CD4-positive, alpha-beta T cell (primary cell): ENCODE measurements around the gene FLNC. TPM values are rescaled to one million over a fixed set of nuclear protein-coding genes. Genes with fewer than 3 reads are reported as not detected.

Experiments
- ATAC-seq: fragments of 200-7000 bp; cut with Tn5 transposase; one replicate; pipeline ENCODE4 v1.10.0; 2022; ENCODE audit warnings: mild to moderate bottlenecking; ENCODE audit not compliant: poor library complexity
- CTCF ChIA-PET: fragments of 350-600 bp; sonication (Branson Sonifier 250); formaldehyde crosslinking; loops from one replicate; lab custom pipeline; 2021; ENCODE audit warnings: antibody characterized with exemption, inconsistent platforms; lab: Charles Lee
- POLR2A ChIA-PET: fragments of 350-600 bp; sonication (Branson Sonifier 250); formaldehyde crosslinking; loops from one replicate; lab custom pipeline; 2021; ENCODE audit warnings: antibody characterized with exemption, inconsistent platforms; lab: Charles Lee
- DNase-seq, 14 experiments: peaks; one replicate each; pipeline ENCODE4 v3.0.0-alpha.2; 2013 to 2020; ENCODE audit warnings: mixed read lengths in 2 of 14
- H3K27ac ChIP-seq, 2 donors: one replicate each; pipeline versions ENCODE4 v1.5.1 to v1.7.0; 2013; ENCODE audit warnings: low read length in 2 of 2, low read depth in 1 of 2, mild to moderate bottlenecking in 1 of 2
- H3K27me3 ChIP-seq, 2 experiments: 1 replicate in 1 of 2; 2 replicates in 1 of 2; pipeline versions ENCODE4 v1.6.1 to v1.7.0; 2013; ENCODE audit warnings: low read length in 2 of 2, control low read depth in 1 of 2, mild to moderate bottlenecking in 1 of 2, moderate library complexity in 1 of 2; ENCODE audit not compliant: insufficient read depth in 2 of 2, control insufficient read depth in 1 of 2
- H3K36me3 ChIP-seq: one replicate; pipeline ENCODE4 v1.6.1; 2013; ENCODE audit warnings: low read length, control low read depth; ENCODE audit not compliant: insufficient read depth
- H3K4me1 ChIP-seq: one replicate; pipeline ENCODE4 v1.6.1; 2013; ENCODE audit warnings: low read length, control low read depth; ENCODE audit not compliant: insufficient read depth
- H3K4me3 ChIP-seq: one replicate; pipeline ENCODE4 v1.5.1; 2013; ENCODE audit warnings: mild to moderate bottlenecking, low read length, moderate library complexity
- H3K9me3 ChIP-seq, 2 experiments: 1 replicate in 1 of 2; 2 replicates in 1 of 2; pipeline versions ENCODE4 v1.6.1 to v1.7.0; 2013; ENCODE audit warnings: low read length in 2 of 2, mild to moderate bottlenecking in 2 of 2, control low read depth in 1 of 2, moderate library complexity in 1 of 2; ENCODE audit not compliant: control insufficient read depth in 1 of 2, insufficient read depth in 1 of 2
- H3K27ac Mint-ChIP-seq: one replicate; pipeline ENCODE4 v1.8.0; 2020; ENCODE audit warnings: mixed read lengths
- H3K27me3 Mint-ChIP-seq: one replicate; pipeline ENCODE4 v1.8.0; 2021; ENCODE audit warnings: mixed read lengths
- H3K36me3 Mint-ChIP-seq: one replicate; pipeline ENCODE4 v1.8.0; 2021; ENCODE audit warnings: low read depth, mixed read lengths
- H3K4me1 Mint-ChIP-seq: one replicate; pipeline ENCODE4 v1.8.0; 2021; ENCODE audit warnings: low read depth, mixed read lengths
- H3K4me3 Mint-ChIP-seq: one replicate; pipeline ENCODE4 v1.8.0; 2020; ENCODE audit warnings: mild to moderate bottlenecking, mixed read lengths
- H3K9me3 Mint-ChIP-seq: one replicate; pipeline ENCODE4 v1.8.0; 2020; ENCODE audit warnings: mixed read lengths
- intact Hi-C, 2 experiments: fragments of 100-400 bp; cut with DNase I in 1 of 2; cut with micrococcal nuclease in 1 of 2; formaldehyde crosslinking; loops; one replicate each; pipeline versions ENCODE4 v1.15.1 to v1.9.0; 2023 to 2025; cut with DNase I, micrococcal nuclease
- total RNA-seq, 174 experiments: library from RNA in 2 of 174; stranded (reverse) in 2 of 174; gene quantifications; one replicate each; pipeline ENCODE4 v1.2.3 and lab custom pipeline; 2021 to 2026
- TF ChIP-seq, protein P1 (sequence below): fragments of 200-600 bp; IDR thresholded peaks from one replicate; pipeline ENCODE4 v1.8.0; 2022; ENCODE audit warnings: antibody characterized with exemption, mild to moderate bottlenecking

FLNC gene
- total RNA-seq, 2 experiments from 2014 or later, result 0.06 to 0.08 TPM

DNA sequence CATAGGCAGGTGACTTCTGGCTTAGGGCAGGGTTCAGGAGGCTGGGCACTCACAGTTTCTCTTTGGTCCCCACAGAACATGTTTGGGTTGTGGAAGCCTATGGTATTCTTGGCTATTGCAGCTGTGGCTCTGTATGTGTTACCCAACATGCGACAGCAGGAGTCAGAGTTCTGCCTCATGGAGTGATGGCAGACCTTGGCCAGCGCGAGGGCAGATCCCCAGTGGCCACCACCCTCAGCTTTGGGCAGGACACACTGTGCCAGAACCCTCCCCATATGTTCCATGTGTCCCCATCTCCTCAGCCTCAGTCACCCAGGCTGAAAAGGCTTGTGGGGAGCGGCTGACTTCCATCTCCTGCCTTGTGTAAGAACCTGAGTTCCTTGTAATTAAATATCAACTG is 8.5 kb upstream of the FLNC start:
- peaks cover 0 to under 1% of the 10 kb centered on the region in 2 experiments for H3K27me3 ChIP-seq
- H3K36me3 ChIP-seq, result no peaks in the 10 kb centered on the region
- no peak overlapping the region for H3K4me3 ChIP-seq
- no peak for DNase-seq
- ATAC-seq, result no peak
- TF ChIP-seq, protein P1, sequence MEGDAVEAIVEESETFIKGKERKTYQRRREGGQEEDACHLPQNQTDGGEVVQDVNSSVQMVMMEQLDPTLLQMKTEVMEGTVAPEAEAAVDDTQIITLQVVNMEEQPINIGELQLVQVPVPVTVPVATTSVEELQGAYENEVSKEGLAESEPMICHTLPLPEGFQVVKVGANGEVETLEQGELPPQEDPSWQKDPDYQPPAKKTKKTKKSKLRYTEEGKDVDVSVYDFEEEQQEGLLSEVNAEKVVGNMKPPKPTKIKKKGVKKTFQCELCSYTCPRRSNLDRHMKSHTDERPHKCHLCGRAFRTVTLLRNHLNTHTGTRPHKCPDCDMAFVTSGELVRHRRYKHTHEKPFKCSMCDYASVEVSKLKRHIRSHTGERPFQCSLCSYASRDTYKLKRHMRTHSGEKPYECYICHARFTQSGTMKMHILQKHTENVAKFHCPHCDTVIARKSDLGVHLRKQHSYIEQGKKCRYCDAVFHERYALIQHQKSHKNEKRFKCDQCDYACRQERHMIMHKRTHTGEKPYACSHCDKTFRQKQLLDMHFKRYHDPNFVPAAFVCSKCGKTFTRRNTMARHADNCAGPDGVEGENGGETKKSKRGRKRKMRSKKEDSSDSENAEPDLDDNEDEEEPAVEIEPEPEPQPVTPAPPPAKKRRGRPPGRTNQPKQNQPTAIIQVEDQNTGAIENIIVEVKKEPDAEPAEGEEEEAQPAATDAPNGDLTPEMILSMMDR, result no peak
- peaks cover 26% of the 10 kb centered on the region for H3K27me3 Mint-ChIP-seq
- H3K4me1 ChIP-seq, result no peaks in the 10 kb centered on the region
- no peaks in the 10 kb centered on the region for H3K9me3 Mint-ChIP-seq
- no peaks in the 10 kb centered on the region for H3K9me3 ChIP-seq
- CTCF ChIA-PET, result no interaction called here
- POLR2A ChIA-PET, result no interaction called here
- H3K4me3 Mint-ChIP-seq, result no peak overlapping the region
- intact Hi-C loops, result no loop called here
- no peak overlapping the region for H3K27ac Mint-ChIP-seq
- no peak overlapping the region for H3K27ac ChIP-seq
- H3K4me1 Mint-ChIP-seq, result peaks cover 10% of the 10 kb centered on the region
- H3K36me3 Mint-ChIP-seq, result no peaks in the 10 kb centered on the region

DNA sequence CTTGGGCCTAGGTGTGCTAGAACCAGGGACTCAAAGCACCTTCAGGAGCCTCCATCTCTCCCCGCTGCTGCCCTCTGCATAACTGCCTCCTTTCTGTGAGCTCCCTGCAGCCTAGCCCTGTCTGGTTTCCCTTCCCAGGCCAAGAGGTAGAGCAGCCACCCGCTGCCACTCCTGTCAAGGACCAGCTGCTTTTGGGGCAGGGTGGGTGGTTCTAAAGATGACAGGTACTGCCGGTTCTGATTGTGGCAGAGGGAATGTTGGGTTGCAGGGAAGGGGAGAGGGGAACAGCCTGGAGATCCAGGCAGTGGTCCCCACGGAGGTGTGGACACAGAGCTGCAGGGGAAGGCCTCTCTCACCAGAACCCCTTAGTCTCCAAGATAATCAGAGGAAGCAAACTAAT is 3.7 kb upstream of the FLNC start:
- H3K27ac Mint-ChIP-seq, result no peak overlapping the region
- peaks cover 13% of the 10 kb centered on the region for H3K4me1 Mint-ChIP-seq
- POLR2A ChIA-PET, result no interaction called here
- intact Hi-C loops, result no loop called here
- H3K4me3 Mint-ChIP-seq, result no peak overlapping the region
- TF ChIP-seq, protein P1, result no peak
- no peaks in the 10 kb centered on the region for H3K9me3 Mint-ChIP-seq
- no peak for ATAC-seq
- peaks cover 34 to 44% of the 10 kb centered on the region in 2 experiments for H3K27me3 ChIP-seq
- H3K27ac ChIP-seq, result no peak overlapping the region
- CTCF ChIA-PET, result no interaction called here
- no peak for DNase-seq
- H3K9me3 ChIP-seq, result peaks cover 0 to 21% of the 10 kb centered on the region in 2 experiments
- peaks cover 22% of the 10 kb centered on the region for H3K4me1 ChIP-seq
- H3K36me3 ChIP-seq, result no peaks in the 10 kb centered on the region
- H3K27me3 Mint-ChIP-seq, result peaks cover 65% of the 10 kb centered on the region
- H3K36me3 Mint-ChIP-seq, result no peaks in the 10 kb centered on the region
- no peak overlapping the region for H3K4me3 ChIP-seq

DNA sequence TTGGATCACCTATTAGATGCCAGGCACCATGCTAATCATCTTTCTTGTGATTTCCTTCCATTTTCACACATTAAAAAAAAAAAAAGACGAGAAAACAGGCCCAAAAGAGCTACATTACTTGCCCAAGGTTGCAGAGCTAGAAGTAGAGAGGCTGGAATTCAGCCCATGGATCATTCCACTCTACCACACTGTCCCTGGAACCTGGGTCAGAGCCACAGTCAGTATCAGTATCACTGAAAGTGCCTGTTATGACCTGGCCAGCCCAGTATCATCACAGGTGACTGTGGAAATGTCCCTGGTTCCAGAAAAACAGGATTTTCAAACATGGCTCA is 3.3 kb upstream of the FLNC start:
- CTCF ChIA-PET, result no interaction called here
- TF ChIP-seq, protein P1, result no peak
- H3K27me3 Mint-ChIP-seq, result peaks cover 65% of the 10 kb centered on the region

More for the DNA sequence above, 3.3 kb upstream of the FLNC start:
- Mint-ChIP-seq H3K9me3 (no peaks in the 10 kb centered on the region), H3K27ac (no peak overlapping the region), H3K4me3 (no peak overlapping the region), H3K4me1 (peaks cover 13% of the 10 kb centered on the region), H3K36me3 (no peaks in the 10 kb centered on the region)
- no peak for DNase-seq
- Histone ChIP-seq H3K27me3 (peaks cover 37 to 48% of the 10 kb centered on the region in 2 experiments), H3K4me1 (peaks cover 25% of the 10 kb centered on the region), H3K9me3 (peaks cover 0 to 22% of the 10 kb centered on the region in 2 experiments), H3K36me3 (no peaks in the 10 kb centered on the region), H3K4me3 (no peak overlapping the region), H3K27ac (no peak overlapping the region)
- no peak for ATAC-seq
- POLR2A ChIA-PET, result no interaction called here
- intact Hi-C loops, result no loop called here
